Panc1 (cell line): ENCODE results near the gene KRT26. TPM values are rescaled to one million over a fixed set of nuclear protein-coding genes. Genes with fewer than 3 reads are reported as not detected.

Source experiments
- ATAC-seq: fragments of 200-7000 bp; cut with Tn5 transposase; 2 replicates; pipeline ENCODE4 v1.9.1; 2020; ENCODE audit warnings: mild to moderate bottlenecking, moderate library complexity
- BruUV-seq: library from RNA; stranded (reverse); fragments of 400-500 nt; replicated peaks from 2 replicates; lab custom pipeline; 2021; lab: Mats Ljungman, UMichigan
- CTCF ChIA-PET: fragments of 300-600 bp; sonication (Branson Sonifier 250); formaldehyde crosslinking; loops from one replicate; lab custom pipeline; 2022; ENCODE audit warnings: antibody characterized with exemption; lab: Charles Lee
- POLR2A ChIA-PET: fragments of 300-600 bp; sonication (Branson Sonifier 250); formaldehyde crosslinking; loops from one replicate; lab custom pipeline; 2022; ENCODE audit warnings: antibody characterized with exemption; lab: Charles Lee
- DNase-seq: peaks from one replicate; pipeline ENCODE4 v3.0.0-alpha.2; 2010; ENCODE audit warnings: low read depth, low spot score
- H3K27ac ChIP-seq: 2 replicates; pipeline ENCODE4 v1.5.1; 2011; ENCODE audit warnings: mild to moderate bottlenecking, low read length, inconsistent platforms
- H3K27me3 ChIP-seq: fragments of 200-500 bp; sonication (Bioruptor generic); 2 replicates; pipeline ENCODE4 v1.6.0; 2014; ENCODE audit warnings: low read length, inconsistent platforms; ENCODE audit not compliant: control insufficient read depth, insufficient read depth
- H3K36me3 ChIP-seq: fragments of 200-500 bp; sonication (Bioruptor generic); 2 replicates; pipeline ENCODE4 v1.5.1; 2014; ENCODE audit warnings: inconsistent platforms, mild to moderate bottlenecking, low read length, moderate library complexity; ENCODE audit not compliant: control insufficient read depth, insufficient read depth
- H3K4me1 ChIP-seq: 2 replicates; pipeline ENCODE4 v1.5.1; 2011; ENCODE audit warnings: inconsistent platforms, mild to moderate bottlenecking, low read length, moderate library complexity; ENCODE audit not compliant: control insufficient read depth, insufficient read depth
- H3K4me3 ChIP-seq, 2 experiments: 2 replicates each; pipeline ENCODE4 v1.5.1; 2011 to 2012; ENCODE audit warnings: low read depth in 2 of 2, low read length in 2 of 2, mild to moderate bottlenecking in 2 of 2, inconsistent platforms in 1 of 2, moderate library complexity in 1 of 2
- H3K9me3 ChIP-seq: fragments of 200-500 bp; sonication (Bioruptor generic); 2 replicates; pipeline ENCODE4 v1.5.1; 2014; ENCODE audit warnings: low read depth, mild to moderate bottlenecking, inconsistent platforms, low read length, moderate library complexity; ENCODE audit not compliant: control insufficient read depth, insufficient read depth
- POLR2AphosphoS5 ChIP-seq: IDR thresholded peaks from 2 replicates; pipeline ENCODE4 v1.6.1; 2012; ENCODE audit warnings: mild to moderate bottlenecking, low read depth, low read length, moderate library complexity
- SIN3A ChIP-seq: IDR thresholded peaks from 2 replicates; pipeline ENCODE4 v1.6.1; 2012; ENCODE audit warnings: low read depth, mild to moderate bottlenecking, low read length, moderate library complexity, borderline replicate concordance; ENCODE audit not compliant: insufficient read depth
- TCF7L2 ChIP-seq: IDR thresholded peaks from 2 replicates; pipeline ENCODE4 v1.6.1; 2011; ENCODE audit warnings: mild to moderate bottlenecking, low read depth, low read length, inconsistent platforms
- in situ Hi-C: cut with HindIII; loops from 2 replicates; pipeline ENCODE4 v1.10.0; 2016; ENCODE audit warnings: low sequenced_read_pairs, low pct_unique_long_range_greater_than_20kb
- intact Hi-C: fragments of 100-400 bp; cut with micrococcal nuclease; formaldehyde crosslinking; loops from one replicate; pipeline ENCODE4 v1.10.0; 2022; ENCODE audit not compliant: unreplicated experiment
- total RNA-seq: library from RNA; stranded (reverse); gene quantifications from one replicate; pipeline ENCODE4 v1.2.1, GENCODE V29; 2021; ENCODE audit not compliant: unreplicated experiment
- TF ChIP-seq, protein P1 (sequence below): fragments of 450-650 bp; IDR thresholded peaks from 2 replicates; pipeline ENCODE4 v1.5.1; 2017; ENCODE audit warnings: mild to moderate bottlenecking
- TF ChIP-seq, protein P2 (sequence below), 2 experiments: IDR thresholded peaks; 2 replicates each; pipeline ENCODE4 v1.6.1; 2011 to 2012; ENCODE audit warnings: low read depth in 2 of 2, control low read depth in 1 of 2, low read length in 1 of 2, mild to moderate bottlenecking in 1 of 2, moderate library complexity in 1 of 2; ENCODE audit not compliant: insufficient read depth in 1 of 2

The KRT26 gene
- total RNA-seq, 1 experiment from 2014 or later, result not detected

DNA sequence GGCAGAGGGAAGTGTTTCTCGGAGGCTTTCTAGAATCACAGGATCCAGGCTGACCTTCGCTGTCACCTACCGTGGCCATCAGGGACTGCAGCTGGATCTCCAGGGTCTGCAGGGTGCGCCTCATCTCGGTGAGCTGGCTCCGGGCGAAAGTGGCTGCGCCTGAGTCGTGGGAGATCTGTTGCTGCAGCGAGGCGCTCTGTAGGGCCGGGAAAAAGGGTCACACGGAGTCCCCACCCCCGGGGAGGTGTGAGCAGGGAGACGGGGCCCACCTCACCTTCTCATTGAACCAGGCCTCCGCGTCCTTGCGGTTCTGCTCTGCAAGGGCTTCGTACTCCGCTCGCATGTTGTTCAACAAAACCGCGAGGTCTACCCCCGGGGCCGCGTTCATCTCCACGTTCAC lies 24.8 kb upstream of the KRT26 start:
- intact Hi-C loops (no loop called here), in situ Hi-C loops (no loop called here)
- Histone ChIP-seq H3K27me3 (peaks cover 26% of the 10 kb centered on the region), H3K4me1 (no peaks in the 10 kb centered on the region), H3K4me3 (no peak overlapping the region), H3K9me3 (no peaks in the 10 kb centered on the region), H3K36me3 (no peaks in the 10 kb centered on the region), H3K27ac (no peak overlapping the region)
- DNase-seq, result no peak
- TF ChIP-seq POLR2AphosphoS5 (no peak), SIN3A (no peak), TCF7L2 (no peak)
- TF ChIP-seq, protein P1, sequence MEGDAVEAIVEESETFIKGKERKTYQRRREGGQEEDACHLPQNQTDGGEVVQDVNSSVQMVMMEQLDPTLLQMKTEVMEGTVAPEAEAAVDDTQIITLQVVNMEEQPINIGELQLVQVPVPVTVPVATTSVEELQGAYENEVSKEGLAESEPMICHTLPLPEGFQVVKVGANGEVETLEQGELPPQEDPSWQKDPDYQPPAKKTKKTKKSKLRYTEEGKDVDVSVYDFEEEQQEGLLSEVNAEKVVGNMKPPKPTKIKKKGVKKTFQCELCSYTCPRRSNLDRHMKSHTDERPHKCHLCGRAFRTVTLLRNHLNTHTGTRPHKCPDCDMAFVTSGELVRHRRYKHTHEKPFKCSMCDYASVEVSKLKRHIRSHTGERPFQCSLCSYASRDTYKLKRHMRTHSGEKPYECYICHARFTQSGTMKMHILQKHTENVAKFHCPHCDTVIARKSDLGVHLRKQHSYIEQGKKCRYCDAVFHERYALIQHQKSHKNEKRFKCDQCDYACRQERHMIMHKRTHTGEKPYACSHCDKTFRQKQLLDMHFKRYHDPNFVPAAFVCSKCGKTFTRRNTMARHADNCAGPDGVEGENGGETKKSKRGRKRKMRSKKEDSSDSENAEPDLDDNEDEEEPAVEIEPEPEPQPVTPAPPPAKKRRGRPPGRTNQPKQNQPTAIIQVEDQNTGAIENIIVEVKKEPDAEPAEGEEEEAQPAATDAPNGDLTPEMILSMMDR, result no peak
- TF ChIP-seq, protein P2, sequence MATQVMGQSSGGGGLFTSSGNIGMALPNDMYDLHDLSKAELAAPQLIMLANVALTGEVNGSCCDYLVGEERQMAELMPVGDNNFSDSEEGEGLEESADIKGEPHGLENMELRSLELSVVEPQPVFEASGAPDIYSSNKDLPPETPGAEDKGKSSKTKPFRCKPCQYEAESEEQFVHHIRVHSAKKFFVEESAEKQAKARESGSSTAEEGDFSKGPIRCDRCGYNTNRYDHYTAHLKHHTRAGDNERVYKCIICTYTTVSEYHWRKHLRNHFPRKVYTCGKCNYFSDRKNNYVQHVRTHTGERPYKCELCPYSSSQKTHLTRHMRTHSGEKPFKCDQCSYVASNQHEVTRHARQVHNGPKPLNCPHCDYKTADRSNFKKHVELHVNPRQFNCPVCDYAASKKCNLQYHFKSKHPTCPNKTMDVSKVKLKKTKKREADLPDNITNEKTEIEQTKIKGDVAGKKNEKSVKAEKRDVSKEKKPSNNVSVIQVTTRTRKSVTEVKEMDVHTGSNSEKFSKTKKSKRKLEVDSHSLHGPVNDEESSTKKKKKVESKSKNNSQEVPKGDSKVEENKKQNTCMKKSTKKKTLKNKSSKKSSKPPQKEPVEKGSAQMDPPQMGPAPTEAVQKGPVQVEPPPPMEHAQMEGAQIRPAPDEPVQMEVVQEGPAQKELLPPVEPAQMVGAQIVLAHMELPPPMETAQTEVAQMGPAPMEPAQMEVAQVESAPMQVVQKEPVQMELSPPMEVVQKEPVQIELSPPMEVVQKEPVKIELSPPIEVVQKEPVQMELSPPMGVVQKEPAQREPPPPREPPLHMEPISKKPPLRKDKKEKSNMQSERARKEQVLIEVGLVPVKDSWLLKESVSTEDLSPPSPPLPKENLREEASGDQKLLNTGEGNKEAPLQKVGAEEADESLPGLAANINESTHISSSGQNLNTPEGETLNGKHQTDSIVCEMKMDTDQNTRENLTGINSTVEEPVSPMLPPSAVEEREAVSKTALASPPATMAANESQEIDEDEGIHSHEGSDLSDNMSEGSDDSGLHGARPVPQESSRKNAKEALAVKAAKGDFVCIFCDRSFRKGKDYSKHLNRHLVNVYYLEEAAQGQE (IDR thresholded peaks at IDR 0.05; ENCODE audit: insufficient read depth in 1 of 2, low read depth in 2 of 2, low read length in 1 of 2), result no peak
- BruUV-seq, result no TSS peak
- POLR2A ChIA-PET, result no interaction called here
- ATAC-seq, result no peak
- CTCF ChIA-PET, result interaction anchor here (0.7 kb wide), 1 partner anchor 181 kb away, joined by 3 read pairs; no protein-coding TSS in a partner anchor

DNA sequence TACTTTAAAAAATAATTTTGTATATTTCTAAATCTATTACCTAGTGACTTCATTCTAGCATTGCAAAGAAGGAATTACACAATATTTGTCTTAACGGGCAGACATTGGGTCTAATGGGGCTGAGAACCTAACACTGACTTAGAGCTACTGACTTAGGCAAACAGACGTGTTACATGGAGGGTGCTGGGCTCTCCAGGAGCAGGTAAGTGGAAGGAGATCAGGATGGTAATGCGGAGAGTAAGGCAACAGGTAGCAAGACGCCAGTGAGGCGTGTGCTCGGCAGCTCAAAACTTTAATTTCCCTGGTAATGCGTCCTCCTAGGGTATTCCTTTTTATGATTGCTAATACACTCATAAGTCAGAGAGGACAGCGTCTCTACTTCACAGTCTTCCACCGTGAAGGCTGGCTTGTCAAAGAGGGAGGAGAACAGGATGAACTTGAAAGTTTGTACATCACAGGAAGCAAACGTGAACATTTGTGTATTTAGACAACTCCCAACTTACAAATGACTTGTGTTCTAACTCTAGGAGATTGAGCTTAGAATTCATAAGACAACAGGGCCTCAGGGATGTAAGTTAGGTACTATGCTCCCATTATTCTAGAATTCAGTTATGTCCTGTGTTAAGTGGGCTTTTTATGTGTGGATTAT lies 23.1 kb upstream of the KRT26 start:
- intact Hi-C loops, result no loop called here
- ATAC-seq, result no peak
- no peaks in the 10 kb centered on the region for H3K9me3 ChIP-seq
- TF ChIP-seq, protein P2 (IDR thresholded peaks at IDR 0.05; ENCODE audit: insufficient read depth in 1 of 2, low read depth in 2 of 2, low read length in 1 of 2), result no peak
- TF ChIP-seq, protein P1, result no peak
- TF ChIP-seq POLR2AphosphoS5 (no peak), SIN3A (no peak), TCF7L2 (no peak)
- DNase-seq, result no peak
- in situ Hi-C loops, result no loop called here
- H3K4me1 ChIP-seq, result no peaks in the 10 kb centered on the region
- no peaks in the 10 kb centered on the region for H3K36me3 ChIP-seq
- H3K4me3 ChIP-seq, result no peak overlapping the region
- H3K27ac ChIP-seq, result no peak overlapping the region
- H3K27me3 ChIP-seq, result peaks cover 27% of the 10 kb centered on the region
- ChIA-PET POLR2A (no interaction called here), CTCF (interaction anchor here (0.6 to 0.9 kb wide), 2 partner anchors 175 to 214 kb away, joined by 3 read pairs; no protein-coding TSS in a partner anchor)
- no TSS peak for BruUV-seq
